MG63 (cell line): Measurements from ENCODE around the gene TRHDE. TPM values are rescaled to one million over a fixed set of nuclear protein-coding genes. Genes with fewer than 3 reads are reported as not detected.

Source experiments
- DNase-seq: peaks from one replicate; pipeline ENCODE4 v3.0.0-alpha.2; 2020
- H3K27me3 ChIP-seq: fragments of 250-450 bp; sonication (Bioruptor Pico); 2 replicates; pipeline ENCODE4 v1.5.1; 2020; ENCODE audit warnings: mild to moderate bottlenecking, moderate library complexity
- H3K36me3 ChIP-seq: fragments of 250-450 bp; sonication (Bioruptor Pico); 2 replicates; pipeline ENCODE4 v1.5.1; 2020; ENCODE audit warnings: mild to moderate bottlenecking, moderate library complexity
- H3K4me3 ChIP-seq: fragments of 250-450 bp; sonication (Bioruptor Pico); 2 replicates; pipeline ENCODE4 v1.5.1; 2020; ENCODE audit warnings: mild to moderate bottlenecking, moderate library complexity
- H3K9me3 ChIP-seq: fragments of 250-450 bp; sonication (Bioruptor Pico); 2 replicates; pipeline ENCODE4 v1.5.1; 2020; ENCODE audit warnings: mild to moderate bottlenecking, moderate library complexity
- total RNA-seq: library from RNA; depleted of rRNA; stranded (reverse); fragments of >200 nt; shearing (Covaris generic); gene quantifications from 2 replicates; pipeline ENCODE4 v1.2.3, GENCODE V29; 2014; ENCODE audit warnings: low replicate concordance

Gene TRHDE
- total RNA-seq, 1 experiment from 2014 or later, result 5.0 TPM

DNA sequence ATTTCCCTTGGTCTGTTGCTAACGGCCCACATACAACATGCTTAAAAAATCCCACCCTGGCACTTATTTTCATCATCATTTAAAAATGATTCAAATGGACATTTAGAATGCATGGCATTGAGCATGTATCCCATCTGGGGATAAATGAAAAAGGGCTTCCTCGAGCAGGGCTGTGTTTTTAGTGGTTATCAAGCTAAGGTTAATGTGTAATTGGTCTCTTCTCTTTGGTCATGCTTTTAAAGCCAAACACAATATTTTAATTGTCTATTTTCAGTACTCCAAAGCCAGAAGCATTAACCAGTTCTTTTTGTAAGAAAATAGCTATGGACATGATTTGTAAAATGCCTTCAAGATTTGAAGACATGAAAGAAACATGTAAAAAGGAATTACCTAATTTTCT is 1.9 kb upstream of the TRHDE start:
- H3K4me3 ChIP-seq, result no peak overlapping the region
- H3K9me3 ChIP-seq, result no peaks in the 10 kb centered on the region
- no peak for DNase-seq
- no peaks in the 10 kb centered on the region for H3K36me3 ChIP-seq
- no peaks in the 10 kb centered on the region for H3K27me3 ChIP-seq

DNA sequence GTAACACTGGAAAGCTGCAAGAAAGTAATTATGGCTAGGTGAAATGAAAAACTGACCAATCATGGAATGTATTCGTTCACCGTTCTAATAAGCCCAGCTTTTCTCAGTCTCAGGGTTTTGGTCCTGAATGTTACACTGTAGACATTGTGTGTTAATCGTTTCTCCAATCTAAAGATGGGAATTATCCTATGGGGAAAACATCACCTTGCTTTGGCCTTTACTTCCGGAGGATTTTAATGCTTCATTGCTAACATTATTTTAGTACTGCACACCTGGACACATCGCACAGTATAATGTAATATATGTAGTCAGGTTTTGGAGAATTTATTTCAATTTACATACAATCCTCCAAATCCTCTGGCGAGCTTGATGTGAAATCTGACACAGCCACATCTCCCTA is 1.2 kb upstream of the TRHDE start:
- no peak for DNase-seq
- H3K4me3 ChIP-seq, result peak overlapping the region; percentile 68
- H3K27me3 ChIP-seq, result no peaks in the 10 kb centered on the region
- H3K36me3 ChIP-seq, result no peaks in the 10 kb centered on the region
- H3K9me3 ChIP-seq, result no peaks in the 10 kb centered on the region

DNA sequence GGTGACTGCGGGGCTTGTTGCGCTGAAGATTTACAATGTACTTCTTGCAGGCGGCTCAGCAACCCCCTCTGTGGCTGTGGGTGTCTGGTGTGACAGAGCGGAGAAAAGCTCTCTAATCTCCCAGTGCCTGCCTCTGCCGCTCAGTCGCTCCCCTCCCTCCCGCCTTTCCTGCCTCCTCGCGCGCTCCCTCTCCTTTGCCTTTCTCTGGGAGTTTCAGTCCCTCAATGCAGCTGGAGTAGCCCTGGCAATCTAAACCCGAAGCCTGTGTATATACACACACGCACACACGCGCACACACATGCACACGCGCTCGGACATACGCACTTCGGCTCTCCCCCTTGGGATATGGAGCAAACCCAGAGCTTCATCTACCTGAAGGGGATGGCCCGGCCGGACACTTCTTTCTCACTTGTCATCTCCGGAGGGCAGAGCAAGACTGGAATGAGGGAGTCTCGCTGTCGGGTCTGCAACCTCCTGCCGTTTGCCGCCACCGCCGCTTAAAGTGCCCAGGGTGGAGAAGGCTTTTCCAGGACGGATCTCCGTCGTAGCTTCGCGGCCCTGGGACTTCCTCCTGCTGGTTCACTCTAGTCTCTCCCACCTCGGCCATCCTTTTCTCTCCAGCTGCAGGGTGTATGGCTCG is 599 bp upstream of the TRHDE start:
- no peaks in the 10 kb centered on the region for H3K9me3 ChIP-seq
- no peaks in the 10 kb centered on the region for H3K36me3 ChIP-seq
- H3K4me3 ChIP-seq, result peak overlapping the region; percentile 68
- no peaks in the 10 kb centered on the region for H3K27me3 ChIP-seq
- DNase-seq, result peak; percentile 54

DNA sequence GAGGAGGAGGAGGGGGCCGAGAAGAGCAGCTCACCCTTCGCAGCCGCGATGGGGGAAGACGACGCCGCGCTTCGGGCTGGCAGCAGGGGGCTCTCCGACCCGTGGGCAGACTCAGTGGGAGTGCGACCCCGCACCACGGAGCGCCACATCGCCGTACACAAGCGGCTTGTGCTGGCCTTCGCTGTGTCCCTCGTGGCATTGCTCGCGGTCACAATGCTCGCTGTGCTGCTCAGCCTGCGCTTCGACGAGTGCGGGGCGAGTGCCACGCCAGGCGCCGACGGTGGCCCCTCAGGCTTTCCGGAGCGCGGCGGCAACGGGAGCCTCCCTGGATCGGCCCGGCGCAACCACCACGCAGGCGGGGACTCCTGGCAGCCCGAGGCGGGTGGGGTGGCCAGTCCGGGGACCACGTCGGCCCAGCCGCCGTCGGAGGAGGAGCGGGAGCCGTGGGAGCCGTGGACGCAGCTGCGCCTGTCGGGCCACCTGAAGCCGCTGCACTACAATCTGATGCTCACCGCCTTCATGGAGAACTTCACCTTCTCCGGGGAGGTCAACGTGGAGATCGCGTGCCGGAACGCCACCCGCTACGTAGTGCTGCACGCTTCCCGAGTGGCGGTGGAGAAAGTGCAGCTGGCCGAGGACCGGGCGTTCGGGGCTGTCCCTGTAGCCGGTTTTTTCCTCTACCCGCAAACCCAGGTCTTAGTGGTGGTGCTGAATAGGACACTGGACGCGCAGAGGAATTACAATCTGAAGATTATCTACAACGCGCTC is 745 bp downstream of the TRHDE start:
- Histone ChIP-seq H3K36me3 (no peaks in the 10 kb centered on the region), H3K4me3 (peak overlapping the region; percentile 68), H3K27me3 (no peaks in the 10 kb centered on the region), H3K9me3 (no peaks in the 10 kb centered on the region)
- peak; percentile 27 for DNase-seq

DNA sequence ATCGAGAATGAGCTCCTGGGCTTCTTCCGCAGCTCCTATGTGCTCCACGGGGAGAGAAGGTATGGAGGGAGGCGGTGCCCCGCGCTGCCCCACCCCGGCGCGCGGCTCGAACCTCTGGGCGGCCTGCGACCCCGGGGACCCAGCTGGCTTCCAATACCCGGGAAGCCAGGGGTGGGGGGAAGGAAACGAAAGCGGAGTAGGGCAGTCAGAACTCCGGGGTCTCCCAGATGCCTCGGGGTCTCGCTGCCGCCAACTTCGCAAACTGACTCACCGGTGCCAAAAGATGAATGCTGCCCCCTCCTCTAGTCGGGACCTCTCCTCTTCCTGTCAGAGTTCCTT is 1.3 kb downstream of the TRHDE start:
- DNase-seq, result no peak
- H3K4me3 ChIP-seq, result peak overlapping the region; percentile 68

DNA sequence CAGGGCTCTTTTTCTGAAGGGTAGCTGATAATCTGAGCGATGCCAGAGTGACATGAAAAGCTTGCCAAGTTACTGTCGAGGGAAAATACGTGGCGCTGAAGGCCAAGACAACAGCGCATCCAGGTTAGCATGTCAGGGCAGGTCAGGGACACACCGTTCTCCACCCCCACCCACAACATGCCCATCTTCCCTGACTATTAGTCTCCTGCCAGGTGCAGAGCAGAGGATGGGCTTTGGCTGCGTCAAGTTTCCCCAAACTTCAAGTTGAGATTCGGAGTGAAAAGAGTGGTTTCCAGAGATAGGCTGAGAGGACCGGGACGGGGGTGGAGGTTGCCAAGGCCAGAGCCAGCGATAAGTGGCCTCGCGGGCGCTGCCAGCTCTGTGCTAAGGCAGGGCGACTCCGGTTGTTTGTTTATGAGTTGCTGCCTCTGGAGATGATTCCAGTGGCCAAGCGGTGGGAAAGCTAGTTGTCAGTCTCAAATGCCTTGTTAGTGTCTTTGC is 1.7 kb downstream of the TRHDE start:
- Histone ChIP-seq H3K4me3 (peak overlapping the region; percentile 68; the same call in 1 of the 2 replicates), H3K36me3 (no peaks in the 10 kb centered on the region), H3K9me3 (no peaks in the 10 kb centered on the region), H3K27me3 (no peaks in the 10 kb centered on the region)
- no peak for DNase-seq

More for the DNA sequence above, 1.3 kb downstream of the TRHDE start:
- Histone ChIP-seq H3K9me3 (no peaks in the 10 kb centered on the region), H3K27me3 (no peaks in the 10 kb centered on the region), H3K36me3 (no peaks in the 10 kb centered on the region)

DNA sequence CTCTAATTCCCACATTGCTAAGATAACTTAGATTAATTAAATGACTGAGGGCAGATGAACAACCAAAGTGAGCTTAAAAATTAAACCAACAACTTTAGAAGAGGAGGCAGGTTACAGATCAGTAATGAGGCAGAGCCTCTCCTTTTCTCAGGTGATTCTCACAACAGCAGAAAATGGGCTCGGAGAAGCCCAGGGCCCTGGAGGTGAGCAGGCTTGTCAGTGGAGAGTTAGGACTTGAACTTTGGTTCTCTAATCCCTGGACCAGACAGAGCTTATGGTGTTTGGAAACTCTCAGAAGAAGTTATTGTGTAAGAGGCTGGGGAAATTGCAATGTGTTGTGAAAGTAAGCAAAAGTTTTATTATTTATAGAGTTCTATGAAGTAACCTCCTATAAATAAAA is 2.8 kb downstream of the TRHDE start:
- Histone ChIP-seq H3K36me3 (no peaks in the 10 kb centered on the region), H3K9me3 (no peaks in the 10 kb centered on the region), H3K4me3 (no peak overlapping the region), H3K27me3 (no peaks in the 10 kb centered on the region)
- no peak for DNase-seq

DNA sequence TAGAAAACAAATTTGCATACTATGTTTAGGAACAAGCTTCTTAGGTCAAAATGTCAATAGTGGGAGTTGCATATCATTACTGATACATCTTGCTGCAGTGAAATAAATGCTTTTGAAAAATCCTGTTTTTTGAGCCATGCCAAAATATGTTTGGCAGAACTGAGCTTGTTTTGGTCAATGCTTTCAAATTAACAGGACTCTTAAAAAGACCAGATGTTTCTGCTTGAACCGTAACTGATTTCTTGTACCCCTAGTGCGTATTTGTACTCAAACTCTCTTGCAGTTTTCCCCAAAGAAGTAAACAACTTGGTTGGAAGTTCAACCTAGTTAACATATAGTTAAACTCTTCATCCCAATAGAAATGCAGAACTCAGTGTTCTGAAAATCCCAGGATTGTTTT is 3.4 kb downstream of the TRHDE start:
- no peak overlapping the region for H3K4me3 ChIP-seq
- H3K36me3 ChIP-seq, result no peaks in the 10 kb centered on the region
- DNase-seq, result no peak
- H3K9me3 ChIP-seq, result no peaks in the 10 kb centered on the region
- no peaks in the 10 kb centered on the region for H3K27me3 ChIP-seq

DNA sequence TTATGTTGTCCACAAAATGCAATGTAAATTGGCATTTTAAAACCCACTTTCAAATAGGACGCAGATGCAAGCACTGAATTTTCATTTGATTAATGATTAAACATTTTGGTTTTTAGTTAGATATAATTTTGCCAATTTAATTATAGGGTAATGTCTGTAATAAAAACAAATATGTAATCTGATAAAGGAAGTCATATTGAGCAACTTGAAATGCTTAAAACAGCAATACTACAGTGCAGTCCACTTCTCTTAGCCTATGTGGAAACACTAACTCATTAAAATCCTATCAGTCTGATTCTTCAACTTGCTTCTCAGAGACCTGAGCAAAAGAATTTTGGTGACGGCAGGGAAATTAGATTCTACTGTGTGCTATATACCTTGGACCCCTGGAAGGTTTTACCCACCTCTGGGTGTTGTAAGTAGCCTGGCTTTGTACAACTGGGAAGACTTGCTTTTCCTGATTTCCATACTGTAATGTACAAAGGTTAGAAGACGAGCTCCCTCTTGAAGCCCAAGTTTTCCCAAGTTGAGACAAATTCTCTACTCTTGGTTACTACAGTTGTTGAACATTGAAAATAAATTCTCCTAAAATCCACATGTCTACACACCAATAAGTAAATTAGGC is 4.1 kb downstream of the TRHDE start:
- Histone ChIP-seq H3K4me3 (no peak overlapping the region), H3K36me3 (no peaks in the 10 kb centered on the region), H3K9me3 (no peaks in the 10 kb centered on the region), H3K27me3 (no peaks in the 10 kb centered on the region)
- no peak for DNase-seq

DNA sequence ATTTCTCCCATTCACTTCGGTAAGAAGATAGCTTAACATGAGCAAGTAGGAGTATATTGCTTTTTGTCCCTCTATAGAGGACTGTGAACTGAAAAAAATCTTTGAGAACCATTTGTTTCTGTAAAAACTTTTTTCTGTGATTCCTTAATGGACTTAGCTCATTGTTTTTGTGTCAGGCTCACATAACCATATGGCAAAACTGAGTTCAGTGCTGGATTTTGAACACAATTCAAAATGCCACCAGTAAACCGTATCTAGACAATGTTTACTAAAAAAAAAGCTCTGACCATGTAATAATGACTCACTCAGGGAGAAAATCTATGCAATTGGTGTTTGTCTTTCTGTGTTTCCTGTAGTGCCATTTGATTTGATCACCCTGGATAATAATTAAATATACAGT is 5.2 kb downstream of the TRHDE start:
- no peaks in the 10 kb centered on the region for H3K27me3 ChIP-seq
- H3K36me3 ChIP-seq, result no peaks in the 10 kb centered on the region
- peak overlapping the region; percentile 8; the same call in 1 of the 2 replicates for H3K4me3 ChIP-seq
- no peak for DNase-seq
- H3K9me3 ChIP-seq, result no peaks in the 10 kb centered on the region

DNA sequence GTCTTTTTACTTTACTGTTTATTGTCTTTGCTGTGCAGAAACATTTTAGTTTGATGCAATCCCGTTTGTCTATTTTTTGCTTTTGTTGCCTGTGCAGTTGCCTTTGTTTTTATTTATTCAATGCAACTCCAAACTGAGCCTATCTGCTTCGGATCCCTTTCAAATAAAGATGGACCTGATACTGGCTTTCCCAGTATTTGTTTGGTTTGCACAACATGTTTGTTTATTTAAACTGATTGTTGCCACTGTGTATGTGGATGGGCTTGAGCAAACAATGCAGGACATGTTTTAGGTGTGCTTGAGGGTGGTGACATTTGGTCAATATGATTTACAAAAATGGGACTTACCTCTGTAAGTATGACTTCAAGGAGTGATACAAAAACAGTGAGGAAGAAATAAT is 6.7 kb downstream of the TRHDE start:
- no peaks in the 10 kb centered on the region for H3K36me3 ChIP-seq
- no peaks in the 10 kb centered on the region for H3K27me3 ChIP-seq
- no peaks in the 10 kb centered on the region for H3K9me3 ChIP-seq
- DNase-seq, result no peak
- H3K4me3 ChIP-seq, result no peak overlapping the region

DNA sequence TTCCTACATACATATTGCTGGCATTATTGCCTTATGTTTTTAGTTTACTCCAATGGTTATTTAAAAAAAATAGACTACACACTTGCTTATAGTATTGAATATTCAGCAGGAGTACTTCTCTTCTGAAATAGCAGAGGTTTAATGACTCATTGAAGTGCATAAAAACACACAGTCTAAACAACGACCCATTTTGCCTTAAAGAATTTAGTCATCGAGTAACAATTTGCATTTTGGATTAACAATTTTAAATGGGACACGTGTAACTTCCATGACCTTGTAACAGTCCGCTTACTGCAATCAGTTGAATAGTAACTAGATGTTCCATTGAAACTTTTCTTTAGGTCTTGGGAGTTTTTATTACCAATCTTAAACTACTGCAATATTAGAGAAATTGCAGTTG is 9.0 kb downstream of the TRHDE start:
- Histone ChIP-seq H3K27me3 (no peaks in the 10 kb centered on the region), H3K9me3 (no peaks in the 10 kb centered on the region), H3K4me3 (no peak overlapping the region), H3K36me3 (no peaks in the 10 kb centered on the region)
- DNase-seq, result no peak

DNA sequence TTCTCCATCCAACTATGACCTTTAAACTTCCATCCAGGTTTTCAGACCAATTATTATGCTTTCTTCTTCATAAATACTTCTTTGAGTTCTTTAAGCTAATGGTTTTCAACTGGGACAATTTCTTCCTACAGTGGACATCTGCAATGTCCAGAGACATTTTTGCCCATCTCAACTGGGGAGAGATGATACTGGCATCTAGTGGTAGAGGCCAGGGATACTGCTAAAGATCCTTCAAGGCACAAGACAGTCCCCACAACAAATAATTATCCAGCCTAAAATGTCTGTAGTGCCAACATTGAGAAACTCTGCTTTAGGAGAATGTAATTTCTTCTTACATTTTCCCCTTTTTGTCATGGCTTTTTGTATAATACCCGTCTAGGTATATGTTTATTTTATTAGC is 10.6 kb downstream of the TRHDE start:
- no peak overlapping the region for H3K4me3 ChIP-seq
- no peaks in the 10 kb centered on the region for H3K36me3 ChIP-seq
- no peak for DNase-seq
- no peaks in the 10 kb centered on the region for H3K27me3 ChIP-seq
- H3K9me3 ChIP-seq, result no peaks in the 10 kb centered on the region

DNA sequence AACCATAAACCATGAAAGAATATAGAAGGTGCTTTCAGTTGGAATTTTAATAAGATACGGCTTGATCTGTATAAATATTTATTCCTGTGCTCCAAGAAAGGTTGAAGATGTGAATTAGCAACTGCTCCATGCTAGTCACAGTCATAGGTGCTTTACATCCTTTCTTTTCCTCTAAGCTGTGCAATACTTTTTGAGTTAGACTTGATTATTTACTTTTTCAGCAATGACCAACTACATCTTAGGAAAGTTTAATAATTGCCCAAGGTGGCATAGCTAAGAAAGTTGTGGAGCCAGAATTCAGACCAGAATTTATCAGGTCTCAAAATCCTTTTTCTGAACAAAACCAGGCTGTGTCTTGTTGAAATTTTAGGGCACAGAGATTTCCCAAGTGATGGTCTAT is 13.7 kb downstream of the TRHDE start:
- Histone ChIP-seq H3K9me3 (no peaks in the 10 kb centered on the region), H3K36me3 (no peaks in the 10 kb centered on the region), H3K27me3 (no peaks in the 10 kb centered on the region), H3K4me3 (no peak overlapping the region)
- no peak for DNase-seq

DNA sequence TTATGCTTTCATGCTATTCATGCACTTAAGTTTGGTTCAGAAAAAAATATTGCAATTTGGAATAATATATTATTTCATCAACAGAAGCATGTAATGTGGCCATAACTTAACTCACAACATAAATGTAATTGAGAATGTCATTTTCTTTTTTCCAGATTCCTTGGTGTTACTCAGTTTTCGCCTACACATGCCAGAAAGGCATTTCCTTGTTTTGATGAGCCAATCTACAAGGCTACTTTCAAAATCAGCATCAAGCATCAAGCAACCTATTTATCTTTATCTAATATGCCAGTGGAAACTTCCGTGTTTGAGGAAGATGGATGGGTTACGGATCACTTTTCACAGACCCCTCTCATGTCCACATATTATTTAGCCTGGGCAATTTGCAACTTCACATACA is 14.4 kb downstream of the TRHDE start:
- H3K36me3 ChIP-seq, result no peaks in the 10 kb centered on the region
- no peak for DNase-seq
- H3K4me3 ChIP-seq, result no peak overlapping the region
- no peaks in the 10 kb centered on the region for H3K27me3 ChIP-seq
- H3K9me3 ChIP-seq, result no peaks in the 10 kb centered on the region

DNA sequence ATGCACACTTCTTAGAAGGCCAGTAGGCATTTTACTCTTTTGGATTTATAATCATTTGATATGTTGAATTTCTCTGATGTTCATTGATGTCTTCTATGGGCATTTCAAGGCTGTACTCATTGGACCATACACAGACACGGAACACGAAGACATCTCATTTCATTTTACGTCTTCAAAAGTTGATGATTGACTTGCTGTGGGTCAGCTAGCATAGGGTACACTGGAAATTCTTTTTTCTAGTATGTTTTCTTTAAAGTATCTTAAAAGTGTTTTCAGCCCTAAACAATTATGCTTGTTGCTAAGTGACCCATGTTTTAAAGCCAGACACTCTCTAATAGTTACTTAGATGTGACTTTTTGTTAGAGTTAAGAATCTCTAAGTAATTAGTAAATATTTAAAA is 16.3 kb downstream of the TRHDE start:
- no peaks in the 10 kb centered on the region for H3K36me3 ChIP-seq
- H3K27me3 ChIP-seq, result no peaks in the 10 kb centered on the region
- no peak overlapping the region for H3K4me3 ChIP-seq
- DNase-seq, result no peak
- H3K9me3 ChIP-seq, result no peaks in the 10 kb centered on the region

DNA sequence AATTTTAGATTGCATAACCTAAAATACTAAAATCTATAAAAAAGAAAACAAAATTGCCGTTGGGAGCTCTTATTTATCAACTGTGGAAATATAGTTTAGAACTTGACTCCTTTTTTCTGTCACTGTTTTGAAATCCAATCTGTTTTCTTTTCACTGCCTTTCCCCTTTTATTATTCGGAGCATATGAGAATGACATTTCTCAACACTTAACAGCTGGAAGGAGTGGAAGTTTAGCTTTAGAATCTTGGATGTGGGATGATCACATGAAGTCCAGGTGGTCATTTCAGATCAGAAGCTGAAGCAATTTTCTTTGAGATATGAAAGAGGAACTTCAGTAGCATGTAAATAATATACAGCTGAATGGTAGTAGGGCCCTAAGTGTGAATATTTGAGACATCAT is 16.7 kb downstream of the TRHDE start:
- H3K36me3 ChIP-seq, result no peaks in the 10 kb centered on the region
- no peaks in the 10 kb centered on the region; the same call in 1 of the 2 replicates for H3K9me3 ChIP-seq
- no peak for DNase-seq
- no peak overlapping the region for H3K4me3 ChIP-seq
- no peaks in the 10 kb centered on the region for H3K27me3 ChIP-seq

DNA sequence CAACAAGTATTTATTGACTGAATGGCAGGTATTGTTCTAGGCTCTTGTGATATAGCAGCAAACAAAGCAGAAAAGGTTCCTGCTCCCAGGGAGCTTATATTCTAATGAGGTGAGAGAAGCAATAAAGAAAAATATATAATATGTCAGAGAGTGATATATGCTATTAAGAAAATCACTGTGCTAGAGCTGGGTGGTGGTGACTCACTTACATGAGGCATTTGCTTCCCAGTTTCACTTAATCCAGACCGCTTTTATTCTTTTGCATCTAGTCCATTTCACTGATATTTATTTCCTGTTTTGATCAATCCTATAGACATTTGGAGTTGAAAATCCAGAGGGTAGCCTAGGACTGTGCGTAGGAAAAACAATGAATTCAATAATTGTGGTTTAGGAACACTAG is 17.5 kb downstream of the TRHDE start:
- Histone ChIP-seq H3K4me3 (no peak overlapping the region), H3K36me3 (no peaks in the 10 kb centered on the region), H3K27me3 (no peaks in the 10 kb centered on the region), H3K9me3 (no peaks in the 10 kb centered on the region; the same call in 1 of the 2 replicates)
- no peak for DNase-seq
